ENCODE results near the gene RAB30. TPM values are rescaled to one million over a fixed set of nuclear protein-coding genes. Genes with fewer than 3 reads are reported as not detected.

The RAB30 gene
- total RNA-seq, 1 donor from 2014 or later: 24.7 TPM

- H3K27me3 ChIP-seq (ENCODE audit: low read depth): no peaks in the 10 kb centered on the region
- H3K27ac ChIP-seq (replicated peaks): peak overlapping the region; percentile 90
- peaks cover 78% of the 10 kb centered on the region for H3K4me1 ChIP-seq
- no peaks in the 10 kb centered on the region for H3K36me3 ChIP-seq
- DNase-seq: no peak
- intact Hi-C loops (cut with micrococcal nuclease): no loop called here
- no peaks in the 10 kb centered on the region for H3K9me3 ChIP-seq (replicated peaks)
- peak overlapping the region; percentile 60 for H3K4me3 ChIP-seq
- TF ChIP-seq CTCF (IDR thresholded peaks at IDR 0.05; ENCODE audit: borderline replicate concordance): no peak
Measured at GRCh38 chr11:83033371-83033770, 38.3 kb downstream of the RAB30 start.

GRCh38 chr11:83031127-83031526 lies 40.6 kb downstream of the RAB30 start:
- intact Hi-C loops (cut with micrococcal nuclease): no loop called here
- H3K27ac ChIP-seq (replicated peaks): peak overlapping the region; percentile 90

GRCh38 chr11:83027794-83028193 lies 43.9 kb downstream of the RAB30 start:
- no peak for TF ChIP-seq CTCF (IDR thresholded peaks at IDR 0.05; ENCODE audit: borderline replicate concordance)
- intact Hi-C loops (cut with micrococcal nuclease): no loop called here
- DNase-seq: no peak
- peaks cover 77% of the 10 kb centered on the region for H3K4me1 ChIP-seq
- H3K4me3 ChIP-seq: no peak overlapping the region
- no peaks in the 10 kb centered on the region for H3K9me3 ChIP-seq (replicated peaks)
- H3K27ac ChIP-seq (replicated peaks): no peak overlapping the region
- H3K36me3 ChIP-seq: no peaks in the 10 kb centered on the region
- H3K27me3 ChIP-seq (ENCODE audit: low read depth): no peaks in the 10 kb centered on the region

More at GRCh38 chr11:83031127-83031526, 40.6 kb downstream of the RAB30 start:
- no peak for TF ChIP-seq CTCF (IDR thresholded peaks at IDR 0.05; ENCODE audit: borderline replicate concordance)
- no peak for DNase-seq
- Histone ChIP-seq H3K9me3 (replicated peaks) (no peaks in the 10 kb centered on the region), H3K27me3 (ENCODE audit: low read depth) (no peaks in the 10 kb centered on the region), H3K4me3 (no peak overlapping the region), H3K4me1 (peaks cover 78% of the 10 kb centered on the region), H3K36me3 (no peaks in the 10 kb centered on the region)

- H3K4me1 ChIP-seq: peaks cover 72% of the 10 kb centered on the region
- intact Hi-C loops (cut with micrococcal nuclease): no loop called here
- no peaks in the 10 kb centered on the region for H3K9me3 ChIP-seq (replicated peaks)
- no peak for TF ChIP-seq CTCF (IDR thresholded peaks at IDR 0.05; ENCODE audit: borderline replicate concordance)
- H3K36me3 ChIP-seq: no peaks in the 10 kb centered on the region
- H3K27ac ChIP-seq (replicated peaks): no peak overlapping the region
- H3K27me3 ChIP-seq (ENCODE audit: low read depth): no peaks in the 10 kb centered on the region
- no peak for DNase-seq
- H3K4me3 ChIP-seq: no peak overlapping the region
Measured at GRCh38 chr11:83027289-83027688, 44.4 kb downstream of the RAB30 start.

DNA sequence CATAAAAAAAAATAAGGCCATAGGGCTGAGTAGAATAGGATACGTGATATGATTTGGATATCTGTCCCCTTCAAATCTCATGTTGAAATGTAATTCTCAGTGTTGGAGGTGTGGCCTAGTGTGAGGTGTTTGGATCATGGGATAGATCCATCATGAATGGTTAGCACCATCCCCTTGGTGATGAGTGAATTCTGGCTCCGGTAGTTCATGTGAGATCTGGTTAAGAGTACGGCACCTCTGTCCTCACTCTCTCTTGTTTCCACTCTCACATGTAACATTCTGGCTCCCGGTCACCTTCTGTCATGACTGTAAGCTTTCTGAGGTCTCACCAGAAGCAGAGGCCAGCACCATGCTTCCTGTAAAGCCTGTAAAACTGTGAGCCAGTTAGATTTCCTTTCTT lies 45.5 kb downstream of the RAB30 start:
- Histone ChIP-seq H3K27ac (replicated peaks) (no peak overlapping the region), H3K4me1 (peaks cover 72% of the 10 kb centered on the region), H3K9me3 (replicated peaks) (no peaks in the 10 kb centered on the region), H3K4me3 (no peak overlapping the region), H3K27me3 (ENCODE audit: low read depth) (no peaks in the 10 kb centered on the region), H3K36me3 (no peaks in the 10 kb centered on the region)
- intact Hi-C loops (cut with micrococcal nuclease): no loop called here
- DNase-seq: no peak
- no peak for TF ChIP-seq CTCF (IDR thresholded peaks at IDR 0.05; ENCODE audit: borderline replicate concordance)

- Histone ChIP-seq H3K27ac (replicated peaks) (no peak overlapping the region), H3K36me3 (no peaks in the 10 kb centered on the region), H3K4me1 (peaks cover 81% of the 10 kb centered on the region), H3K9me3 (replicated peaks) (no peaks in the 10 kb centered on the region), H3K4me3 (no peak overlapping the region), H3K27me3 (ENCODE audit: low read depth) (no peaks in the 10 kb centered on the region)
- DNase-seq: no peak
- TF ChIP-seq CTCF (IDR thresholded peaks at IDR 0.05; ENCODE audit: borderline replicate concordance): no peak
- intact Hi-C loops (cut with micrococcal nuclease): no loop called here
Measured at GRCh38 chr11:83025267-83025704, 46.4 kb downstream of the RAB30 start.

All from left ventricle myocardium inferior (tissue), 1 donor.